Ishikawa (cell line): Measurements from ENCODE around the gene ANP32B.

Experiments used
- CEBPB ChIP-seq: IDR thresholded peaks from 2 replicates; pipeline ENCODE4 v1.6.1; 2012
- CREB1 ChIP-seq: IDR thresholded peaks from 2 replicates; pipeline ENCODE4 v1.6.1; 2012; ENCODE audit warnings: low read depth
- EGR1 ChIP-seq: IDR thresholded peaks from 2 replicates; pipeline ENCODE4 v1.6.1; 2012
- EP300 ChIP-seq: IDR thresholded peaks from 2 replicates; pipeline ENCODE4 v1.6.1; 2012; ENCODE audit warnings: borderline replicate concordance
- FOXM1 ChIP-seq: IDR thresholded peaks from 2 replicates; pipeline ENCODE4 v1.6.1; 2012; ENCODE audit warnings: low read depth, borderline replicate concordance
- MAX ChIP-seq: IDR thresholded peaks from 2 replicates; pipeline ENCODE4 v1.6.1; 2012
- NFIC ChIP-seq: IDR thresholded peaks from 2 replicates; pipeline ENCODE4 v1.6.1; 2012
- RAD21 ChIP-seq: IDR thresholded peaks from 2 replicates; pipeline ENCODE4 v1.6.1; 2012; ENCODE audit warnings: low read depth
- REST ChIP-seq: IDR thresholded peaks from 2 replicates; pipeline ENCODE4 v1.6.1; 2012; ENCODE audit warnings: low read depth, mild to moderate bottlenecking
- TAF1 ChIP-seq: IDR thresholded peaks from 2 replicates; pipeline ENCODE4 v1.6.1; 2012; ENCODE audit warnings: low read depth, mild to moderate bottlenecking
- TCF12 ChIP-seq: IDR thresholded peaks from 2 replicates; pipeline ENCODE4 v1.6.1; 2012; ENCODE audit warnings: low read depth
- TEAD4 ChIP-seq: IDR thresholded peaks from 2 replicates; pipeline ENCODE4 v1.6.1; 2012
- USF1 ChIP-seq: IDR thresholded peaks from 2 replicates; pipeline ENCODE4 v1.6.1; 2012
- YY1 ChIP-seq: IDR thresholded peaks from 2 replicates; pipeline ENCODE4 v1.6.1; 2012; ENCODE audit warnings: low read depth
- ZBTB7A ChIP-seq: IDR thresholded peaks from 2 replicates; pipeline ENCODE4 v1.6.1; 2012; ENCODE audit warnings: low read depth

The ANP32B gene

GRCh38 chr9:97961361-97961760 is 21.8 kb upstream of the ANP32B start:
- TF ChIP-seq CREB1 = no peak
- no peak for TF ChIP-seq MAX
- no peak for TF ChIP-seq NFIC
- TF ChIP-seq USF1 = no peak

GRCh38 chr9:97962136-97962535 is 21.0 kb upstream of the ANP32B start:
- TF ChIP-seq EGR1 = no peak
- no peak for TF ChIP-seq REST
- TF ChIP-seq RAD21 = no peak
- TF ChIP-seq FOXM1 = no peak
- TF ChIP-seq USF1 = no peak
- TF ChIP-seq CREB1 = no peak
- TF ChIP-seq NFIC = no peak
- no peak for TF ChIP-seq TCF12
- TF ChIP-seq MAX = no peak
- TF ChIP-seq CEBPB = no peak
- no peak for TF ChIP-seq TEAD4
- no peak for TF ChIP-seq YY1
- TF ChIP-seq EP300 = no peak
- no peak for TF ChIP-seq ZBTB7A
- no peak for TF ChIP-seq TAF1

- TF ChIP-seq NFIC (no peak), TEAD4 (no peak), TCF12 (no peak), REST (no peak), EP300 (no peak), YY1 (no peak), CEBPB (no peak), CREB1 (no peak), USF1 (no peak), FOXM1 (no peak), RAD21 (no peak), MAX (no peak), EGR1 (no peak), TAF1 (no peak), ZBTB7A (no peak)
Observed at GRCh38 chr9:97962575-97962974, 20.6 kb upstream of the ANP32B start.

- no peak for TF ChIP-seq RAD21
- no peak for TF ChIP-seq CREB1
Observed at GRCh38 chr9:97963232-97963631, 19.9 kb upstream of the ANP32B start.

- TF ChIP-seq ZBTB7A = no peak
- TF ChIP-seq EGR1 = no peak
- TF ChIP-seq REST = no peak
- no peak for TF ChIP-seq NFIC
- no peak for TF ChIP-seq RAD21
- no peak for TF ChIP-seq TEAD4
- TF ChIP-seq TCF12 = no peak
- TF ChIP-seq USF1 = no peak
Observed at GRCh38 chr9:97964901-97965300, 18.2 kb upstream of the ANP32B start.
